A673 (cell line): ENCODE data around the gene MAN2B2.

Source experiments
- EZH2 ChIP-seq: fragments of 200-600 bp; sonication (generic); IDR thresholded peaks from 2 replicates; pipeline ENCODE4 v1.6.1; 2017; ENCODE audit warnings: borderline replicate concordance, low read depth, mild to moderate bottlenecking, mixed read lengths, antibody characterized with exemption, low read length; ENCODE audit not compliant: poor library complexity, severe bottlenecking
- TF ChIP-seq, protein P1 (sequence below): fragments of 300-800, 200-600 bp; sonication (generic); conservative IDR thresholded peaks from 2 replicates; pipeline ENCODE4 v1.5.1; 2017; ENCODE audit warnings: low read depth, mild to moderate bottlenecking, antibody characterized with exemption, low read length, moderate library complexity, mixed read lengths

DNA sequence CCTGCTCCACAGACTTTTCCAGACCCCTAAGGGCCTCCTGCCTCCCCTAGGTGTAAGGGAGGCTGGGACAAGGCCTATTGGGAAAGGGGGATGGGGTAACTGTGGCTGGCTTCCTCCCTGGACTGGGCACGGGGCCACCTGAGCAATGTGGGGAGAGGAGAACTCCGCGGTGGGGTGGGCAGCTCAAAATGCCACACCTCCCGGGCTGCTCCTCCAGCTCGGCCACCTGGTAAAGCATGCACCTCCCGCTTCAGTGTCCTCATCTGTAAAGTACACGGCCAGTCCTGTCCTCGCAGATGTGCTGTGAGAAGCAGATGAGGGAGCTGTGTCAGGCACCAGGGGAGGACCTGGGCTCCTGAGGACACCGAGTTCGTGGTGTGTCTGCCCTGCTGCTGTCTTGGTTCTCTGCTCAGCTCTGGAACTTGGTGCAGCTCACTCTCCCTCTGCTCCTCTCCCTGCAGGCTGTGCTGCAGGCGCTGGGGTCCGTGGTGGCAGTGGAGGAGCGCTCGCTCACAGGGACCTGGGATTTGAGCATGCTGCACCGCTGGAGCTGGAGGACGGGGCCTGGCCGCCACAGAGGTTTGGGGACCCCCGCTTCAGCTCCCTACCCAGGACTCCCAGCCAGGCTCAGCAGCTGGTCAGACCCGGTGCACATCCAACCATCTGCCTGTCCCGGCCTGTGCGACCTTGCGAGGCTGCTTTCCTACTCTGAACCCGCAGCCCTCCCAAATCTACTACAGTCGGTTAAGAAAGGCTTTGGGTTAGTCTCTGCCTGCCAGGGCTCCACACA is 44.7 kb downstream of the MAN2B2 start:
- TF ChIP-seq, protein P1, sequence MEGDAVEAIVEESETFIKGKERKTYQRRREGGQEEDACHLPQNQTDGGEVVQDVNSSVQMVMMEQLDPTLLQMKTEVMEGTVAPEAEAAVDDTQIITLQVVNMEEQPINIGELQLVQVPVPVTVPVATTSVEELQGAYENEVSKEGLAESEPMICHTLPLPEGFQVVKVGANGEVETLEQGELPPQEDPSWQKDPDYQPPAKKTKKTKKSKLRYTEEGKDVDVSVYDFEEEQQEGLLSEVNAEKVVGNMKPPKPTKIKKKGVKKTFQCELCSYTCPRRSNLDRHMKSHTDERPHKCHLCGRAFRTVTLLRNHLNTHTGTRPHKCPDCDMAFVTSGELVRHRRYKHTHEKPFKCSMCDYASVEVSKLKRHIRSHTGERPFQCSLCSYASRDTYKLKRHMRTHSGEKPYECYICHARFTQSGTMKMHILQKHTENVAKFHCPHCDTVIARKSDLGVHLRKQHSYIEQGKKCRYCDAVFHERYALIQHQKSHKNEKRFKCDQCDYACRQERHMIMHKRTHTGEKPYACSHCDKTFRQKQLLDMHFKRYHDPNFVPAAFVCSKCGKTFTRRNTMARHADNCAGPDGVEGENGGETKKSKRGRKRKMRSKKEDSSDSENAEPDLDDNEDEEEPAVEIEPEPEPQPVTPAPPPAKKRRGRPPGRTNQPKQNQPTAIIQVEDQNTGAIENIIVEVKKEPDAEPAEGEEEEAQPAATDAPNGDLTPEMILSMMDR: no peak
- TF ChIP-seq EZH2: no peak
